SK-N-SH treated with all-trans-retinoic acid at 6 μM for 48 hours (cell line): ENCODE data around the gene PBX1.

Experiments used
- ATAC-seq: fragments of 200-7000 bp; cut with Tn5 transposase; 3 replicates; pipeline ENCODE4 v1.9.1; 2020; ENCODE audit warnings: mild to moderate bottlenecking, moderate library complexity
- ARNTL ChIP-seq: fragments of 450-650 bp; formaldehyde crosslinking; IDR thresholded peaks from 2 replicates; pipeline ENCODE4 v1.5.0; 2020; ENCODE audit warnings: low read depth, mild to moderate bottlenecking, moderate library complexity, borderline replicate concordance
- BACH2 ChIP-seq: fragments of 250-450 bp; sonication (Bioruptor Pico); IDR thresholded peaks from 2 replicates; pipeline ENCODE4 v1.9.0; 2021; ENCODE audit warnings: mild to moderate bottlenecking, borderline replicate concordance
- CSDC2 ChIP-seq: fragments of 250-450 bp; sonication (Bioruptor Pico); IDR thresholded peaks from 2 replicates; pipeline ENCODE4 v1.5.0; 2020; ENCODE audit warnings: mild to moderate bottlenecking, moderate library complexity
- CSRNP3 ChIP-seq: fragments of 250-450 bp; sonication (Bioruptor Pico); IDR thresholded peaks from 2 replicates; pipeline ENCODE4 v1.5.1; 2021; ENCODE audit warnings: mild to moderate bottlenecking, moderate library complexity
- ESRRG ChIP-seq: fragments of 250-450 bp; sonication (Bioruptor Pico); IDR thresholded peaks from 2 replicates; pipeline ENCODE4 v1.6.1; 2021; ENCODE audit warnings: mild to moderate bottlenecking
- GLIS3 ChIP-seq: fragments of 250-450 bp; sonication (Bioruptor Pico); IDR thresholded peaks from 2 replicates; pipeline ENCODE4 v1.5.0; 2020; ENCODE audit warnings: mild to moderate bottlenecking, moderate library complexity
- ISL1 ChIP-seq: fragments of 250-450 bp; sonication (Bioruptor Pico); IDR thresholded peaks from 2 replicates; pipeline ENCODE4 v2.1.2; 2022; ENCODE audit warnings: mild to moderate bottlenecking, moderate library complexity
- OSR1 ChIP-seq: fragments of 250-450 bp; sonication (Bioruptor Pico); IDR thresholded peaks from 2 replicates; pipeline ENCODE4 v1.8.0; 2022; ENCODE audit warnings: moderate library complexity, mild to moderate bottlenecking, inconsistent platforms
- PPARA ChIP-seq: fragments of 250-450 bp; sonication (Bioruptor Pico); IDR thresholded peaks from 2 replicates; pipeline ENCODE4 v1.5.0; 2020; ENCODE audit warnings: mild to moderate bottlenecking, borderline replicate concordance
- RARB ChIP-seq: fragments of 250-450 bp; sonication (Bioruptor Pico); IDR thresholded peaks from 2 replicates; pipeline ENCODE4 v1.8.0; 2021; ENCODE audit warnings: mild to moderate bottlenecking, moderate library complexity
- SNAI2 ChIP-seq: fragments of 250-450 bp; sonication (Bioruptor Pico); IDR thresholded peaks from 2 replicates; pipeline ENCODE4 v1.5.0; 2020; ENCODE audit warnings: mild to moderate bottlenecking, moderate library complexity
- TCF4 ChIP-seq: fragments of 250-450 bp; sonication (Bioruptor Pico); IDR thresholded peaks from 2 replicates; pipeline ENCODE4 v1.8.0; 2021; ENCODE audit warnings: mild to moderate bottlenecking, moderate library complexity, borderline replicate concordance
- TOX ChIP-seq: fragments of 250-450 bp; sonication (Bioruptor Pico); IDR thresholded peaks from 2 replicates; pipeline ENCODE4 v1.8.0; 2021; ENCODE audit warnings: mild to moderate bottlenecking, moderate library complexity, borderline replicate concordance
- TSHZ2 ChIP-seq: fragments of 250-450 bp; sonication (Bioruptor Pico); IDR thresholded peaks from 2 replicates; pipeline ENCODE4 v1.5.0; 2020; ENCODE audit warnings: mild to moderate bottlenecking, moderate library complexity
- ZC3H10 ChIP-seq: fragments of 250-450 bp; sonication (Bioruptor Pico); IDR thresholded peaks from 2 replicates; pipeline ENCODE4 v1.5.1; 2021; ENCODE audit warnings: mild to moderate bottlenecking, moderate library complexity
- ZFP3 ChIP-seq: fragments of 250-450 bp; sonication (Bioruptor Pico); IDR thresholded peaks from 2 replicates; pipeline ENCODE4 v1.5.0; 2020; ENCODE audit warnings: mild to moderate bottlenecking, moderate library complexity
- ZFP30 ChIP-seq: fragments of 450-650 bp; formaldehyde crosslinking; IDR thresholded peaks from 2 replicates; pipeline ENCODE4 v1.5.0; 2022; ENCODE audit warnings: mild to moderate bottlenecking, moderate library complexity
- ZNF565 ChIP-seq: fragments of 450-650 bp; formaldehyde crosslinking; conservative IDR thresholded peaks from 2 replicates; pipeline ENCODE4 v1.5.0; 2020; ENCODE audit warnings: low read depth, mild to moderate bottlenecking, moderate library complexity
- ZNF70 ChIP-seq: fragments of 450-650 bp; formaldehyde crosslinking; IDR thresholded peaks from 2 replicates; pipeline ENCODE4 v1.5.0; 2020; ENCODE audit warnings: mild to moderate bottlenecking, moderate library complexity
- ZNF8 ChIP-seq: fragments of 450-650 bp; formaldehyde crosslinking; IDR thresholded peaks from 2 replicates; pipeline ENCODE4 v1.5.0; 2020; ENCODE audit warnings: mild to moderate bottlenecking, moderate library complexity
- TF ChIP-seq, protein P1 (sequence below): fragments of 250-450 bp; sonication (Bioruptor Pico); IDR thresholded peaks from 2 replicates; pipeline ENCODE4 v1.8.0; 2020; ENCODE audit warnings: mild to moderate bottlenecking, moderate library complexity, borderline replicate concordance
- TF ChIP-seq, protein P2 (sequence below): fragments of 250-450 bp; sonication (Bioruptor Pico); IDR thresholded peaks from 2 replicates; pipeline ENCODE4 v1.8.0; 2021; ENCODE audit warnings: low read depth, mild to moderate bottlenecking, moderate library complexity, borderline replicate concordance
- TF ChIP-seq, protein P3 (sequence below): fragments of 250-450 bp; sonication (Bioruptor Pico); IDR thresholded peaks from 2 replicates; pipeline ENCODE4 v1.5.1; 2020; ENCODE audit warnings: low read depth, mild to moderate bottlenecking, moderate library complexity

The PBX1 gene

GRCh38 chr1:164560121-164560541 lies 1.1 kb downstream of the PBX1 start:
- ATAC-seq = peak; percentile 3; the same call in 2 of the 3 replicates
- TF ChIP-seq ZFP3 (CRISPR knock-in tag) (no peak), CSRNP3 (CRISPR knock-in tag) (no peak), BACH2 (CRISPR knock-in tag) (no peak), ZNF70 (no peak), ZNF565 (CRISPR knock-in tag) (no peak), PPARA (no peak), TCF4 (no peak), ZC3H10 (CRISPR knock-in tag) (no peak), ISL1 (CRISPR knock-in tag) (no peak), TSHZ2 (CRISPR knock-in tag) (no peak), ZFP30 (CRISPR knock-in tag) (no peak)
- TF ChIP-seq, protein P1, sequence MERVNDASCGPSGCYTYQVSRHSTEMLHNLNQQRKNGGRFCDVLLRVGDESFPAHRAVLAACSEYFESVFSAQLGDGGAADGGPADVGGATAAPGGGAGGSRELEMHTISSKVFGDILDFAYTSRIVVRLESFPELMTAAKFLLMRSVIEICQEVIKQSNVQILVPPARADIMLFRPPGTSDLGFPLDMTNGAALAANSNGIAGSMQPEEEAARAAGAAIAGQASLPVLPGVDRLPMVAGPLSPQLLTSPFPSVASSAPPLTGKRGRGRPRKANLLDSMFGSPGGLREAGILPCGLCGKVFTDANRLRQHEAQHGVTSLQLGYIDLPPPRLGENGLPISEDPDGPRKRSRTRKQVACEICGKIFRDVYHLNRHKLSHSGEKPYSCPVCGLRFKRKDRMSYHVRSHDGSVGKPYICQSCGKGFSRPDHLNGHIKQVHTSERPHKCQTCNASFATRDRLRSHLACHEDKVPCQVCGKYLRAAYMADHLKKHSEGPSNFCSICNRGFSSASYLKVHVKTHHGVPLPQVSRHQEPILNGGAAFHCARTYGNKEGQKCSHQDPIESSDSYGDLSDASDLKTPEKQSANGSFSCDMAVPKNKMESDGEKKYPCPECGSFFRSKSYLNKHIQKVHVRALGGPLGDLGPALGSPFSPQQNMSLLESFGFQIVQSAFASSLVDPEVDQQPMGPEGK = no peak

- TF ChIP-seq RARB (CRISPR knock-in tag) (no peak), ISL1 (CRISPR knock-in tag) (no peak), BACH2 (CRISPR knock-in tag) (no peak), TOX (no peak), TSHZ2 (CRISPR knock-in tag) (no peak), TCF4 (no peak), OSR1 (CRISPR knock-in tag) (no peak), CSDC2 (CRISPR knock-in tag) (no peak), ZFP30 (CRISPR knock-in tag) (no peak), ZNF565 (CRISPR knock-in tag) (no peak), ESRRG (CRISPR knock-in tag) (no peak), CSRNP3 (CRISPR knock-in tag) (no peak), SNAI2 (CRISPR knock-in tag) (no peak), ARNTL (CRISPR knock-in tag) (no peak), PPARA (no peak), ZFP3 (CRISPR knock-in tag) (no peak), GLIS3 (CRISPR knock-in tag) (no peak), ZNF8 (CRISPR knock-in tag) (no peak)
- TF ChIP-seq, protein P2, sequence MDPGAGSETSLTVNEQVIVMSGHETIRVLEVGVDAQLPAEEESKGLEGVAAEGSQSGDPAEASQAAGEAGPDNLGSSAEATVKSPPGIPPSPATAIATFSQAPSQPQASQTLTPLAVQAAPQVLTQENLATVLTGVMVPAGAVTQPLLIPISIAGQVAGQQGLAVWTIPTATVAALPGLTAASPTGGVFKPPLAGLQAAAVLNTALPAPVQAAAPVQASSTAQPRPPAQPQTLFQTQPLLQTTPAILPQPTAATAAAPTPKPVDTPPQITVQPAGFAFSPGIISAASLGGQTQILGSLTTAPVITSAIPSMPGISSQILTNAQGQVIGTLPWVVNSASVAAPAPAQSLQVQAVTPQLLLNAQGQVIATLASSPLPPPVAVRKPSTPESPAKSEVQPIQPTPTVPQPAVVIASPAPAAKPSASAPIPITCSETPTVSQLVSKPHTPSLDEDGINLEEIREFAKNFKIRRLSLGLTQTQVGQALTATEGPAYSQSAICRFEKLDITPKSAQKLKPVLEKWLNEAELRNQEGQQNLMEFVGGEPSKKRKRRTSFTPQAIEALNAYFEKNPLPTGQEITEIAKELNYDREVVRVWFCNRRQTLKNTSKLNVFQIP (CRISPR knock-in tag) = no peak
- TF ChIP-seq, protein P3, sequence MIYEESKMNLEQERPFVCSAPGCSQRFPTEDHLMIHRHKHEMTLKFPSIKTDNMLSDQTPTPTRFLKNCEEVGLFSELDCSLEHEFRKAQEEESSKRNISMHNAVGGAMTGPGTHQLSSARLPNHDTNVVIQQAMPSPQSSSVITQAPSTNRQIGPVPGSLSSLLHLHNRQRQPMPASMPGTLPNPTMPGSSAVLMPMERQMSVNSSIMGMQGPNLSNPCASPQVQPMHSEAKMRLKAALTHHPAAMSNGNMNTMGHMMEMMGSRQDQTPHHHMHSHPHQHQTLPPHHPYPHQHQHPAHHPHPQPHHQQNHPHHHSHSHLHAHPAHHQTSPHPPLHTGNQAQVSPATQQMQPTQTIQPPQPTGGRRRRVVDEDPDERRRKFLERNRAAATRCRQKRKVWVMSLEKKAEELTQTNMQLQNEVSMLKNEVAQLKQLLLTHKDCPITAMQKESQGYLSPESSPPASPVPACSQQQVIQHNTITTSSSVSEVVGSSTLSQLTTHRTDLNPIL (CRISPR knock-in tag) = no peak
- ATAC-seq = no peak
Observed at GRCh38 chr1:164560556-164560955, 1.6 kb downstream of the PBX1 start.
